ENCODE results near the gene GOLGA8B.
"Not testable (repeated sequence)": the region's sequence is repeated elsewhere in the genome, so short reads cannot be mapped to it uniquely, and the experiment has no call there.

The GOLGA8B gene

GRCh38 chr15:34582461-34583371 is 735 bp downstream of the GOLGA8B start:
- H3K27ac ChIP-seq, result peak overlapping the region; percentile 3 to 52
- TF ChIP-seq CTCF (IDR thresholded peaks at IDR 0.05), result no peak

GRCh38 chr15:34581687-34582460 is 1.6 kb downstream of the GOLGA8B start:
- not testable (repeated sequence) for H3K27ac ChIP-seq; DNase-seq (ENCODE audit: low spot score)
- peak overlapping the region; percentile 76 for H3K4me3 ChIP-seq

More at GRCh38 chr15:34582461-34583371, 735 bp downstream of the GOLGA8B start:
- DNase-seq (ENCODE audit: low spot score), result no peak
- H3K4me3 ChIP-seq, result peak overlapping the region; percentile 76

GRCh38 chr15:34581043-34581365 is 2.4 kb downstream of the GOLGA8B start:
- no peak for TF ChIP-seq CTCF (IDR thresholded peaks at IDR 0.05)
- DNase-seq (ENCODE audit: low spot score), result no peak
- H3K4me3 ChIP-seq, result no peak overlapping the region
- no peak overlapping the region for H3K27ac ChIP-seq

GRCh38 chr15:34580251-34581042 is 3.0 kb downstream of the GOLGA8B start:
- not testable (repeated sequence) for H3K4me3 ChIP-seq; H3K27ac ChIP-seq; DNase-seq (ENCODE audit: low spot score)

- no peak for DNase-seq (ENCODE audit: low spot score)
- no peak overlapping the region for H3K27ac ChIP-seq
- no peak for TF ChIP-seq CTCF (IDR thresholded peaks at IDR 0.05)
- no peak overlapping the region for H3K4me3 ChIP-seq
Measured at GRCh38 chr15:34578283-34578674, 5.2 kb downstream of the GOLGA8B start.

GRCh38 chr15:34577658-34578282 is 5.7 kb downstream of the GOLGA8B start:
- H3K27ac ChIP-seq; H3K4me3 ChIP-seq; DNase-seq (ENCODE audit: low spot score): not testable (repeated sequence)

- DNase-seq (ENCODE audit: low spot score); H3K4me3 ChIP-seq; H3K27ac ChIP-seq: not testable (repeated sequence)
Measured at GRCh38 chr15:34575035-34575434, 8.4 kb downstream of the GOLGA8B start.

- DNase-seq (ENCODE audit: low spot score); H3K27ac ChIP-seq: not testable (repeated sequence)
Measured at GRCh38 chr15:34572921-34573320, 10.5 kb downstream of the GOLGA8B start.

GRCh38 chr15:34572019-34572641 is 11.3 kb downstream of the GOLGA8B start:
- not testable (repeated sequence) for H3K27ac ChIP-seq; H3K4me3 ChIP-seq; DNase-seq (ENCODE audit: low spot score)

More at GRCh38 chr15:34572921-34573320, 10.5 kb downstream of the GOLGA8B start:
- not testable (repeated sequence) for H3K4me3 ChIP-seq

- H3K4me3 ChIP-seq; H3K27ac ChIP-seq; DNase-seq (ENCODE audit: low spot score): not testable (repeated sequence)
Measured at GRCh38 chr15:34569670-34570396, 13.6 kb downstream of the GOLGA8B start.

GRCh38 chr15:34567174-34567573 is 16.3 kb downstream of the GOLGA8B start:
- H3K4me3 ChIP-seq; H3K27ac ChIP-seq; DNase-seq (ENCODE audit: low spot score): not testable (repeated sequence)

GRCh38 chr15:34564711-34565110 is 18.7 kb downstream of the GOLGA8B start:
- peak; percentile 62 for DNase-seq (ENCODE audit: low spot score)
- not testable (repeated sequence) for H3K27ac ChIP-seq, H3K4me3 ChIP-seq

GRCh38 chr15:34560814-34561213 is 22.6 kb downstream of the GOLGA8B start:
- not testable (repeated sequence) for DNase-seq (ENCODE audit: low spot score); H3K27ac ChIP-seq; H3K4me3 ChIP-seq
